GM12892 (cell line): Measurements from ENCODE around the gene ADAMTSL3.

Experiments
- DNase-seq: peaks from one replicate; pipeline ENCODE4 v3.0.0; 2011; ENCODE audit not compliant: insufficient read length
- FAIRE-seq: peaks from 2 replicates; lab custom pipeline; 2011; peaks lifted over from hg19 to GRCh38; lab: Jason Lieb, UNC
- POLR2A ChIP-seq: IDR thresholded peaks from 2 replicates; pipeline ENCODE4 v1.6.1; 2011; ENCODE audit warnings: low read depth, low read length, control low read depth
- POLR2AphosphoS5 ChIP-seq: IDR thresholded peaks from 2 replicates; pipeline ENCODE4 v1.6.1; 2011; ENCODE audit warnings: low read depth, low read length, control low read depth
- TAF1 ChIP-seq: IDR thresholded peaks from 2 replicates; pipeline ENCODE4 v1.6.1; 2011; ENCODE audit warnings: low read depth, mild to moderate bottlenecking, control low read depth, low read length, borderline replicate concordance

The ADAMTSL3 gene

DNA sequence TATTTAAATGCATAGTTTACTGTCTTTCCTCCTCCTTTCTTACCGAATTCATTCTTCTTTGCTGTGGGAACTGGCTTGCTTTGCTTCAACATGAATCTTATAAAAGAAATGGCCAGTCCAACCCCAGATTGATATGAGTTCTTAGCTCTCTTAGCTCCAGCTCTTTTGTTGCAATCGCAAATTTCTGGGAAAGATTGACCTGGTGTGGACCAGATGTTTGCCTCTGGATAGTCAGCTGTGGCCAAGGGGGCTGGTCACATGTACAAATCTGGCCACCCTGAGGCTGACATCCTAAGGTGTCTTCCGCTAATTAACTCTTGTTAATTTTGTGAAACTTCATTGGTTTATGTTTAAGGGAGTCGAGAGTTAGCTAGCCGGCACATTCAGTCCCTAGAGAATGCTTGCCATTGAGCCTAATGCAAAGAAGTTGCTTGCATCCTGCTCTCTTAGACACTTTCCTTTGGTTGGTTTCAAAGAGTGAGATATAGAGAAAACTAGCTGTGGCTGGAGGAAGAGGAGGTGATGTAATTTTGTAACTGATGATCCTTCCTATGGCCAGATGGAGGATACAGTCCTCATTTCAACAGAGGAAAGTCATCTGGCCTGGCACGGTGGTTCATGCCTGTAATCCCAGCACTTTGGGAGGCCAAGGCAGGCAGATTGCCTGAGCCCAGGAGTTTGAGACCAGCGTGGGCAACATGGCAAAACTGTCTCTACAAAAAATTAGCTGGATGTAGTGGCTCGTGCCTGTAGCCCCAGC is 162.4 kb downstream of the ADAMTSL3 start:
- DNase-seq (no peak), FAIRE-seq (no peak)
- TF ChIP-seq POLR2A: no peak
- TF ChIP-seq POLR2AphosphoS5: no peak
- TF ChIP-seq TAF1: no peak

DNA sequence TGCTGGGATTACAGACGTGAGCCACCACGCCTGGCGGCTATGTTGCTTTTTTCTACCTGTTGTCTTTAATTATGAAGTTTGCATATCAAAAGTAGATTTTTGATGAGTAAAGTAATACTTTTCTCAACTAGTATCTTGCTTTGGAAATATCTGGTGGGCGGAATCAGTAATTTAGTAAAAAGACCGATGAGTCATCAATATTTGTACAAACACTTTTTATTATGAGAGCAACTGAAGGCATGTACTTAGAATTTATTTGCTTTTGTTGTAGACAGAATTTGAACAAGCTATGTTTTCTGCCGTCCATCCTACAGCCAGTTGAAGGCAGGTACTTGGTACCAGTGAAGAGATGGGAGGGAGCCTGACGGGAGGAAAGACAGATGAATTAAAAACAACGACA is 164.7 kb downstream of the ADAMTSL3 start:
- TF ChIP-seq POLR2A (no peak), POLR2AphosphoS5 (no peak), TAF1 (no peak)
- DNase-seq: no peak
- FAIRE-seq: no peak

DNA sequence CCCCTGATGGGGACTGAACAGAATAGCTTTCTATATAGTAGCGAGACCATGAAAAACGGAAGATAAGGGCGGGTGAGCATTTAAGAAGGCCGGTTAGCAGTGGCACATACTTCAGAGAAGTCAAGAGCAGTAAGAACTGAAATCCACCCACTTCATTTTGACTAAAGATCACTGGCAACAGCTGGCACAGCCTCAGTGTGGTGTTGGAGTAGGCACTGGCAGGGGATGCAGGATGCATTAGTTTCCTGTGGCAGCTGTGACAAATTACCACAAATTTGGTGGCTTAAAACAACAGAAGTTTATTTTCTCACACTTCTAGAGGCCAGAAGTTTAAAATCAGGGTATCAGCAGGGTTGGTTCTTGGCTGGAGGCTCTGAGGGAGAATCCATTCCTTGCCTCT is 176.5 kb downstream of the ADAMTSL3 start:
- FAIRE-seq: no peak
- TF ChIP-seq POLR2A: no peak
- TF ChIP-seq POLR2AphosphoS5: no peak
- no peak for TF ChIP-seq TAF1
- DNase-seq: no peak

DNA sequence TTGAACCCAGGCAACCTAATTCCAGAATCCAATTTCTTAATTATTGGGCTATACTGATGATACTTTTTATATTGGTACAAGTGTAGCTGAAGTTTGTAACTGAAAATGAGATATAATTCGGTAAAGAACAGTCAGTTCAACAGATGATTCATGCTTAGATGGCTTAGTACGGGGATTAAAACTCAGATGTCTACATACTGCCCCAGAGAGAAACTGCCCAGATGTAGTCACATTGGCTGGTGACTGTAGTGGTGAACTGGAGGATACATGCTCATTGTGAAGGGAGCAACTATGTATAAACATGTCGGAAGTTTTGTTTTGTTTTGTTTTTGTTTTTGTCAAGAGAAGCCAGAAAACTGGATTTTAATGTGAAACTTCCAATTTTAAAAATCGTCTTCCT is 179.6 kb downstream of the ADAMTSL3 start:
- DNase-seq (no peak), FAIRE-seq (no peak)
- TF ChIP-seq TAF1 (no peak), POLR2A (no peak), POLR2AphosphoS5 (no peak)

- no peak for TF ChIP-seq POLR2A
- TF ChIP-seq TAF1: no peak
- no peak for TF ChIP-seq POLR2AphosphoS5
- no peak for DNase-seq
- no peak for FAIRE-seq
These were observed 181.6 kb downstream of the ADAMTSL3 start for GRCh38 chr15:83835479-83835878.

- TF ChIP-seq POLR2AphosphoS5: no peak
- TF ChIP-seq POLR2A: no peak
- TF ChIP-seq TAF1: no peak
- FAIRE-seq: peak; percentile 71
- DNase-seq: no peak
These were observed 184.1 kb downstream of the ADAMTSL3 start for GRCh38 chr15:83837945-83838571.

- DNase-seq: no peak
- no peak for FAIRE-seq
These were observed 184.8 kb downstream of the ADAMTSL3 start for GRCh38 chr15:83838763-83839162.

GRCh38 chr15:83842281-83842680 is 188.4 kb downstream of the ADAMTSL3 start:
- FAIRE-seq (no peak), DNase-seq (no peak)
- no peak for TF ChIP-seq POLR2AphosphoS5
- no peak for TF ChIP-seq POLR2A
- no peak for TF ChIP-seq TAF1

More at GRCh38 chr15:83838763-83839162, 184.8 kb downstream of the ADAMTSL3 start:
- no peak for TF ChIP-seq POLR2AphosphoS5
- TF ChIP-seq POLR2A: no peak
- TF ChIP-seq TAF1: no peak

DNA sequence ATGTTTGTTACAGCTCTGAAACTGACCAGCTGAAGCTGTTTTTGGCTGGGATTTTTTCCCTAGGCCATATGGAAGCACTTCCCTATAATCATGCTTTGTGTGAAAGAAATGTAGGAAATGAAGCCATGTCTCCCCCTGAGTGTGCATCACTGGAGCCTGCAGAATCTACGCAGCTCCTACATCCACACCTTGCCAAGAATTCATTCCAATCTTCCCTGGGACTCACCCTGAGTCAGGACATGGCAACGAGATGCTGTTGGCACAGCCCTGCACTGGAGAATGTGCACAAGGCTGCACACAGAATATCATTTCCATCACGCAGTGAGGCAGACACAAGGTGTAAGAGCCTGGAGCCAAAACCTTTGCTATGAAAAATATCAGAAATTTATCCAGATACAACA is 189.5 kb downstream of the ADAMTSL3 start:
- DNase-seq: no peak
- no peak for TF ChIP-seq TAF1
- TF ChIP-seq POLR2AphosphoS5: no peak
- TF ChIP-seq POLR2A: no peak
- no peak for FAIRE-seq

- TF ChIP-seq POLR2A (no peak), POLR2AphosphoS5 (no peak), TAF1 (no peak)
- FAIRE-seq (no peak), DNase-seq (no peak)
These were observed 190.8 kb downstream of the ADAMTSL3 start for GRCh38 chr15:83844742-83845141.

DNA sequence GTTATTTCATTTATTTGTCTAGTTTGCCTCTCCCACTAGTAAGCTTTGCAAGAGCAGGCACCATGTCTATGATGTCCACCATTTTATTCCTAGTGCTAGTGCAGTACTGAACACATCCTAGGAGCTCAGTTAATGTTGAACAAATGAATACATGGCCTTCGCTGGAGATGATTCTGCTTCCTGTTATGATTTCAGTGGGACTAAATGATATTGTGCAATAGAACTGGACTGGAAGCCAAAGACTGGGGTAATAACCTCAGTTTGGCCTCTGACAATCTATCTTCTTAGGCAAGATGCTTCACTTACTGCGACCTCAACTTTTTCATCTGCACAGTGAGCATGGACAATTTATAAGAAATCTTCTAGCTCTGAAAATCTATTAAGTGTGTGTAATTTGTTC is 191.3 kb downstream of the ADAMTSL3 start:
- TF ChIP-seq POLR2A: no peak
- TF ChIP-seq TAF1: no peak
- TF ChIP-seq POLR2AphosphoS5: no peak
- FAIRE-seq: no peak
- DNase-seq: no peak

GRCh38 chr15:83846847-83847246 is 192.9 kb downstream of the ADAMTSL3 start:
- FAIRE-seq (no peak), DNase-seq (no peak)
- TF ChIP-seq POLR2AphosphoS5 (no peak), POLR2A (no peak), TAF1 (no peak)
